Measurements from ENCODE around the gene STARD13.

Gene STARD13

GRCh38 chr13:33105387-33106005 is 180.1 kb downstream of the STARD13 start:
- no peaks in the 10 kb centered on the region for H3K9me3 ChIP-seq (ENCODE audit: control insufficient read depth in 2 of 2, low read length in 2 of 2)
- no peak overlapping the region for H3K9ac ChIP-seq (ENCODE audit: low read length in 2 of 2)
- peaks cover 34 to 37% of the 10 kb centered on the region in 2 donors for H3K36me3 ChIP-seq (ENCODE audit: control insufficient read depth in 2 of 2, insufficient read depth in 2 of 2, low read length in 2 of 2)
- H3K4me1 ChIP-seq (ENCODE audit: control insufficient read depth, insufficient read depth, low read length), result peaks cover 37% of the 10 kb centered on the region
- no peaks in the 10 kb centered on the region for H3K27me3 ChIP-seq (ENCODE audit: control insufficient read depth in 1 of 2, insufficient read depth in 2 of 2, low read length in 2 of 2)
- H3K27ac ChIP-seq (ENCODE audit: low read length), result peak overlapping the region; percentile 78
- H3K4me3 ChIP-seq (ENCODE audit: low read length in 2 of 2), result no peak overlapping the region

GRCh38 chr13:33103457-33103856 is 182.1 kb downstream of the STARD13 start:
- peaks cover 20% of the 10 kb centered on the region for H3K4me1 ChIP-seq (ENCODE audit: control insufficient read depth, insufficient read depth, low read length)
- H3K27ac ChIP-seq (ENCODE audit: low read length), result no peak overlapping the region
- no peak overlapping the region for H3K4me3 ChIP-seq (ENCODE audit: low read length in 2 of 2)
- H3K36me3 ChIP-seq (ENCODE audit: control insufficient read depth in 2 of 2, insufficient read depth in 2 of 2, low read length in 2 of 2), result peaks cover 25% of the 10 kb centered on the region in 2 donors
- no peaks in the 10 kb centered on the region for H3K9me3 ChIP-seq (ENCODE audit: control insufficient read depth in 2 of 2, low read length in 2 of 2)
- no peak overlapping the region for H3K9ac ChIP-seq (ENCODE audit: low read length in 2 of 2)
- H3K27me3 ChIP-seq (ENCODE audit: control insufficient read depth in 1 of 2, insufficient read depth in 2 of 2, low read length in 2 of 2), result no peaks in the 10 kb centered on the region

GRCh38 chr13:33101835-33102234 is 183.7 kb downstream of the STARD13 start:
- no peaks in the 10 kb centered on the region for H3K27me3 ChIP-seq (ENCODE audit: control insufficient read depth in 1 of 2, insufficient read depth in 2 of 2, low read length in 2 of 2)
- H3K4me3 ChIP-seq (ENCODE audit: low read length in 2 of 2), result no peak overlapping the region
- H3K9me3 ChIP-seq (ENCODE audit: control insufficient read depth in 2 of 2, low read length in 2 of 2), result no peaks in the 10 kb centered on the region
- H3K9ac ChIP-seq (ENCODE audit: low read length in 2 of 2), result no peak overlapping the region
- H3K36me3 ChIP-seq (ENCODE audit: control insufficient read depth in 2 of 2, insufficient read depth in 2 of 2, low read length in 2 of 2), result peaks cover 24 to 25% of the 10 kb centered on the region in 2 donors
- peaks cover 5% of the 10 kb centered on the region for H3K4me1 ChIP-seq (ENCODE audit: control insufficient read depth, insufficient read depth, low read length)
- H3K27ac ChIP-seq (ENCODE audit: low read length), result no peak overlapping the region

GRCh38 chr13:33100886-33101285 is 184.7 kb downstream of the STARD13 start:
- peaks cover 18 to 22% of the 10 kb centered on the region in 2 donors for H3K36me3 ChIP-seq (ENCODE audit: control insufficient read depth in 2 of 2, insufficient read depth in 2 of 2, low read length in 2 of 2)
- H3K9ac ChIP-seq (ENCODE audit: low read length in 2 of 2), result no peak overlapping the region
- H3K9me3 ChIP-seq (ENCODE audit: control insufficient read depth in 2 of 2, low read length in 2 of 2), result no peaks in the 10 kb centered on the region
- H3K27ac ChIP-seq (ENCODE audit: low read length), result no peak overlapping the region
- H3K27me3 ChIP-seq (ENCODE audit: control insufficient read depth in 1 of 2, insufficient read depth in 2 of 2, low read length in 2 of 2), result no peaks in the 10 kb centered on the region
- H3K4me3 ChIP-seq (ENCODE audit: low read length in 2 of 2), result no peak overlapping the region
- no peaks in the 10 kb centered on the region for H3K4me1 ChIP-seq (ENCODE audit: control insufficient read depth, insufficient read depth, low read length)

- Histone ChIP-seq H3K4me3 (ENCODE audit: low read length in 2 of 2) (no peak overlapping the region), H3K9me3 (ENCODE audit: control insufficient read depth in 2 of 2, low read length in 2 of 2) (no peaks in the 10 kb centered on the region), H3K36me3 (ENCODE audit: control insufficient read depth in 2 of 2, insufficient read depth in 2 of 2, low read length in 2 of 2) (peaks cover 8 to 15% of the 10 kb centered on the region in 2 donors), H3K27me3 (ENCODE audit: control insufficient read depth in 1 of 2, insufficient read depth in 2 of 2, low read length in 2 of 2) (no peaks in the 10 kb centered on the region), H3K4me1 (ENCODE audit: control insufficient read depth, insufficient read depth, low read length) (no peaks in the 10 kb centered on the region), H3K9ac (ENCODE audit: low read length in 2 of 2) (no peak overlapping the region), H3K27ac (ENCODE audit: low read length) (no peak overlapping the region)
Observed at GRCh38 chr13:33099860-33100259, 185.7 kb downstream of the STARD13 start.

- Histone ChIP-seq H3K4me1 (ENCODE audit: control insufficient read depth, insufficient read depth, low read length) (no peaks in the 10 kb centered on the region), H3K36me3 (ENCODE audit: control insufficient read depth in 2 of 2, insufficient read depth in 2 of 2, low read length in 2 of 2) (no peaks in the 10 kb centered on the region), H3K27me3 (ENCODE audit: control insufficient read depth in 1 of 2, insufficient read depth in 2 of 2, low read length in 2 of 2) (no peaks in the 10 kb centered on the region), H3K9ac (ENCODE audit: low read length in 2 of 2) (no peak overlapping the region), H3K27ac (ENCODE audit: low read length) (no peak overlapping the region), H3K4me3 (ENCODE audit: low read length in 2 of 2) (no peak overlapping the region), H3K9me3 (ENCODE audit: control insufficient read depth in 2 of 2, low read length in 2 of 2) (no peaks in the 10 kb centered on the region)
Observed at GRCh38 chr13:33096886-33097605, 188.5 kb downstream of the STARD13 start.

GRCh38 chr13:33092073-33092987 is 193.2 kb downstream of the STARD13 start:
- Histone ChIP-seq H3K4me3 (ENCODE audit: low read length in 2 of 2) (no peak overlapping the region), H3K36me3 (ENCODE audit: control insufficient read depth in 2 of 2, insufficient read depth in 2 of 2, low read length in 2 of 2) (no peaks in the 10 kb centered on the region), H3K9me3 (ENCODE audit: control insufficient read depth in 2 of 2, low read length in 2 of 2) (no peaks in the 10 kb centered on the region), H3K4me1 (ENCODE audit: control insufficient read depth, insufficient read depth, low read length) (peaks cover 6% of the 10 kb centered on the region), H3K9ac (ENCODE audit: low read length in 2 of 2) (no peak overlapping the region), H3K27me3 (ENCODE audit: control insufficient read depth in 1 of 2, insufficient read depth in 2 of 2, low read length in 2 of 2) (no peaks in the 10 kb centered on the region), H3K27ac (ENCODE audit: low read length) (no peak overlapping the region)

GRCh38 chr13:33091415-33091774 is 194.2 kb downstream of the STARD13 start:
- Histone ChIP-seq H3K9me3 (ENCODE audit: control insufficient read depth in 2 of 2, low read length in 2 of 2) (no peaks in the 10 kb centered on the region), H3K4me3 (ENCODE audit: low read length in 2 of 2) (no peak overlapping the region), H3K9ac (ENCODE audit: low read length in 2 of 2) (no peak overlapping the region), H3K27me3 (ENCODE audit: control insufficient read depth in 1 of 2, insufficient read depth in 2 of 2, low read length in 2 of 2) (no peaks in the 10 kb centered on the region), H3K27ac (ENCODE audit: low read length) (no peak overlapping the region), H3K4me1 (ENCODE audit: control insufficient read depth, insufficient read depth, low read length) (peaks cover 6% of the 10 kb centered on the region), H3K36me3 (ENCODE audit: control insufficient read depth in 2 of 2, insufficient read depth in 2 of 2, low read length in 2 of 2) (no peaks in the 10 kb centered on the region)

GRCh38 chr13:33090755-33091414 is 194.7 kb downstream of the STARD13 start:
- H3K36me3 ChIP-seq (ENCODE audit: control insufficient read depth in 2 of 2, insufficient read depth in 2 of 2, low read length in 2 of 2), result no peaks in the 10 kb centered on the region
- H3K9me3 ChIP-seq (ENCODE audit: control insufficient read depth in 2 of 2, low read length in 2 of 2), result no peaks in the 10 kb centered on the region
- H3K27ac ChIP-seq (ENCODE audit: low read length), result no peak overlapping the region
- H3K27me3 ChIP-seq (ENCODE audit: control insufficient read depth in 1 of 2, insufficient read depth in 2 of 2, low read length in 2 of 2), result no peaks in the 10 kb centered on the region
- H3K4me1 ChIP-seq (ENCODE audit: control insufficient read depth, insufficient read depth, low read length), result peaks cover 6% of the 10 kb centered on the region
- H3K4me3 ChIP-seq (ENCODE audit: low read length in 2 of 2), result no peak overlapping the region
- H3K9ac ChIP-seq (ENCODE audit: low read length in 2 of 2), result no peak overlapping the region

GRCh38 chr13:33089311-33089710 is 196.2 kb downstream of the STARD13 start:
- Histone ChIP-seq H3K9ac (ENCODE audit: low read length in 2 of 2) (no peak overlapping the region), H3K4me3 (ENCODE audit: low read length in 2 of 2) (no peak overlapping the region), H3K36me3 (ENCODE audit: control insufficient read depth in 2 of 2, insufficient read depth in 2 of 2, low read length in 2 of 2) (no peaks in the 10 kb centered on the region), H3K27me3 (ENCODE audit: control insufficient read depth in 1 of 2, insufficient read depth in 2 of 2, low read length in 2 of 2) (no peaks in the 10 kb centered on the region), H3K27ac (ENCODE audit: low read length) (no peak overlapping the region), H3K4me1 (ENCODE audit: control insufficient read depth, insufficient read depth, low read length) (peaks cover 6% of the 10 kb centered on the region), H3K9me3 (ENCODE audit: control insufficient read depth in 2 of 2, low read length in 2 of 2) (no peaks in the 10 kb centered on the region)
